GM06990 (cell line): ENCODE measurements around the gene STRIP1.

Experiments used
- DNase-seq: peaks from one replicate; pipeline ENCODE4 v3.0.0-alpha.2; 2011; ENCODE audit not compliant: insufficient read length; ENCODE audit errors: extremely low read depth
- H3K27me3 ChIP-seq: replicated peaks from 2 replicates; pipeline ENCODE4 v1.6.0; 2011; ENCODE audit warnings: low read length; ENCODE audit not compliant: control insufficient read depth, insufficient read depth
- H3K36me3 ChIP-seq: 2 replicates; pipeline ENCODE4 v1.5.1; 2011; ENCODE audit warnings: low read length; ENCODE audit not compliant: control insufficient read depth, insufficient read depth
- H3K4me3 ChIP-seq: replicated peaks from 2 replicates; pipeline ENCODE4 v1.5.1; 2011; ENCODE audit warnings: low read depth, mild to moderate bottlenecking, control low read depth, low read length
- CTCF ChIP-seq: IDR thresholded peaks from 2 replicates; pipeline ENCODE4 v1.5.1; 2011; ENCODE audit warnings: low read length, control low read depth, mild to moderate bottlenecking, inconsistent platforms; ENCODE audit not compliant: insufficient read depth, poor library complexity, severe bottlenecking

The STRIP1 gene

GRCh38 chr1:110094931-110095654 is 60.7 kb downstream of the STRIP1 start:
- no peak for DNase-seq
- no peak for TF ChIP-seq CTCF
- Histone ChIP-seq H3K27me3 (no peaks in the 10 kb centered on the region; the same call in 1 of the 2 replicates), H3K4me3 (no peak overlapping the region), H3K36me3 (no peaks in the 10 kb centered on the region)

GRCh38 chr1:110097507-110098221 is 63.2 kb downstream of the STRIP1 start:
- Histone ChIP-seq H3K36me3 (no peaks in the 10 kb centered on the region), H3K27me3 (no peaks in the 10 kb centered on the region; the same call in 1 of the 2 replicates), H3K4me3 (no peak overlapping the region)
- TF ChIP-seq CTCF = no peak
- DNase-seq = no peak

DNA sequence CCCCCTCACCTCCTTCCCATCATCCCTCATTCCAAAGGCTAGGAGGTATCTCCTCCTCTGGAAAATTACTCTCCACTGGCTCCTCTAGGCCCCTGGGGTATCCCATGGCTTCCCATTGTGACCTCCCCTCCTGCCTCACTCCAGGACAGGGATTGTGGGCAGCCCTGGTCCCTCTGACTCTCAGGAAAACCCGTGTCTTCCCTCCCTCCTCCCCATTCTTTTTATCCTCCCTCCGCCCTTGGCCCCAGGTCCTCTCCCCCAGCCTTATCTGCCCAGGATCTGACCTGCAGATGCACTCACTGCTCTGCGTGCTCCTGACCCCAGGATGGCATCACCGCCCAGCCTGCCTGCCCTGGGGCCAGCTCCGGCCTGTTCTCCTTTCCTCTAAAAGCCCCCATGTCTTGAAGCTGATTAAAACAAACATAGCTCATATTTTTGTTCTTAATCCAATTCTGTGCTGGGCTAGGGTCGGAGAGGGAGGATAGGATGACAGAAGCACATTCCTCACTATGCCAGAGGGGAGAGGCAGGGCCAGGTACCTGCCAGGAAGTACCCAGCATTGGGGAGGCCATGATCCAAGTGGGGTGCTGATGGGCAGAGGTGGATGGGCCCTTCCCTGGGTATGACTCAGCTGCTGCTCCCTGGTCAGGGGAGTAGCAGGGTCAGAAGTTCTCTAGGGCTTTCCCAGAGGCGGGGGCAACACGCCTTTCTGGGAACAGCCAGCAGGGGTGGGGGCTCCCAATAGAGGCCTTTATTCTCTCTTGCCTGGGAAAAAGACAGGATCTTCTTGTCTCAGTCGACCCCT is 64.0 kb downstream of the STRIP1 start:
- Histone ChIP-seq H3K27me3 (no peaks in the 10 kb centered on the region; the same call in 1 of the 2 replicates), H3K36me3 (no peaks in the 10 kb centered on the region), H3K4me3 (no peak overlapping the region)
- no peak for TF ChIP-seq CTCF
- DNase-seq = no peak

DNA sequence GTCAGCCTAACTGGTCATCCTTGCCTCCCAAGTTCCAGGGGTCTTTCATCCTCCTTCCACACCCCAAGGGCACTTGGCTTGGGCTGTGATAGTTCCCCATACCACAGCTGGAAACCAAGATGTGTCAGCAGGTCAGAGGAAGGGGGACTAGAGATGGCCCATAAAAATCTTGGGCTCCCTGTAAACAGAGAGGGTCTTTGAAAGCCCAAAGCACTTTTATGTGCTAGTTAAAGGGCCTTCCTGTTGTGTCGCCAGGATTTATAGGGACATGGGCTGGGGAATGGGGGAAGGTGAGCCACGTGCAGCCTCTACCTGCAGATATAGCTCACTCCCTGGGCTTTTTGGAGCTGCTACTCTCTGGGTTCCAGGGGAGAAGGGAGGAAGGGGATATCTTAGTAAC is 65.9 kb downstream of the STRIP1 start:
- no peak for TF ChIP-seq CTCF
- no peak for DNase-seq
- H3K4me3 ChIP-seq = no peak overlapping the region

GRCh38 chr1:110102081-110102480 is 67.7 kb downstream of the STRIP1 start:
- H3K36me3 ChIP-seq = no peaks in the 10 kb centered on the region
- no peaks in the 10 kb centered on the region for H3K27me3 ChIP-seq
- no peak for TF ChIP-seq CTCF
- DNase-seq = peak; percentile 28
- H3K4me3 ChIP-seq = no peak overlapping the region

More for the DNA sequence above, 65.9 kb downstream of the STRIP1 start:
- no peaks in the 10 kb centered on the region; the same call in 1 of the 2 replicates for H3K27me3 ChIP-seq
- no peaks in the 10 kb centered on the region for H3K36me3 ChIP-seq
